ENCODE data around the gene FNTB. TPM values are rescaled to one million over a fixed set of nuclear protein-coding genes. Genes with fewer than 3 reads are reported as not detected.

The FNTB gene
- total RNA-seq, 1 donor from 2014 or later: 13.3 TPM

GRCh38 chr14:64958201-64958600, 28.5 kb upstream of the FNTB start:
- intact Hi-C loops (cut with DNase I): no loop called here
- Histone ChIP-seq H3K36me3 (no peaks in the 10 kb centered on the region), H3K27ac (no peak overlapping the region), H3K9me3 (no peaks in the 10 kb centered on the region), H3K27me3 (no peaks in the 10 kb centered on the region), H3K4me3 (no peak overlapping the region), H3K4me1 (peaks cover 10% of the 10 kb centered on the region)
- no peak for DNase-seq (ENCODE audit: extremely low spot score in 2 of 2)
- TF ChIP-seq CTCF (IDR thresholded peaks at IDR 0.05): no peak
- TF ChIP-seq POLR2A (IDR thresholded peaks at IDR 0.05): no peak
- no peak for TF ChIP-seq POLR2AphosphoS5 (IDR thresholded peaks at IDR 0.05; ENCODE audit: insufficient read depth in 1 of 2, low read depth in 1 of 2)

- H3K4me3 ChIP-seq: no peak overlapping the region
- H3K27ac ChIP-seq: no peak overlapping the region
- no peak for DNase-seq (ENCODE audit: extremely low spot score in 2 of 2)
- TF ChIP-seq CTCF (IDR thresholded peaks at IDR 0.05): no peak
- TF ChIP-seq POLR2AphosphoS5 (IDR thresholded peaks at IDR 0.05; ENCODE audit: insufficient read depth in 1 of 2, low read depth in 1 of 2): no peak
- TF ChIP-seq POLR2A (IDR thresholded peaks at IDR 0.05): no peak
- peaks cover 10% of the 10 kb centered on the region for H3K4me1 ChIP-seq
- H3K9me3 ChIP-seq: no peaks in the 10 kb centered on the region
- no peaks in the 10 kb centered on the region for H3K27me3 ChIP-seq
- intact Hi-C loops (cut with DNase I): no loop called here
- no peaks in the 10 kb centered on the region for H3K36me3 ChIP-seq
These were observed 28.0 kb upstream of the FNTB start for GRCh38 chr14:64958743-64959142.

- no peaks in the 10 kb centered on the region for H3K36me3 ChIP-seq
- peaks cover 10% of the 10 kb centered on the region for H3K4me1 ChIP-seq
- H3K4me3 ChIP-seq: no peak overlapping the region
- no peaks in the 10 kb centered on the region for H3K27me3 ChIP-seq
- no peak for DNase-seq (ENCODE audit: extremely low spot score in 2 of 2)
- no peak for TF ChIP-seq POLR2A (IDR thresholded peaks at IDR 0.05)
- no peak for TF ChIP-seq CTCF (IDR thresholded peaks at IDR 0.05)
- no peak for TF ChIP-seq POLR2AphosphoS5 (IDR thresholded peaks at IDR 0.05; ENCODE audit: insufficient read depth in 1 of 2, low read depth in 1 of 2)
- no peak overlapping the region for H3K27ac ChIP-seq
- intact Hi-C loops (cut with DNase I): no loop called here
- H3K9me3 ChIP-seq: no peaks in the 10 kb centered on the region
These were observed 25.9 kb upstream of the FNTB start for GRCh38 chr14:64960762-64961276.

GRCh38 chr14:64963611-64964010, 23.1 kb upstream of the FNTB start:
- H3K27me3 ChIP-seq: no peaks in the 10 kb centered on the region
- H3K36me3 ChIP-seq: no peaks in the 10 kb centered on the region
- H3K4me3 ChIP-seq: no peak overlapping the region
- H3K27ac ChIP-seq: no peak overlapping the region
- H3K9me3 ChIP-seq: no peaks in the 10 kb centered on the region
- peaks cover 10% of the 10 kb centered on the region for H3K4me1 ChIP-seq
- no peak for DNase-seq (ENCODE audit: extremely low spot score in 2 of 2)
- TF ChIP-seq CTCF (IDR thresholded peaks at IDR 0.05) (no peak), POLR2A (IDR thresholded peaks at IDR 0.05) (no peak), POLR2AphosphoS5 (IDR thresholded peaks at IDR 0.05; ENCODE audit: insufficient read depth in 1 of 2, low read depth in 1 of 2) (no peak)
- intact Hi-C loops (cut with DNase I): no loop called here

GRCh38 chr14:64965356-64966000, 21.2 kb upstream of the FNTB start:
- no peak overlapping the region for H3K4me3 ChIP-seq
- no peak overlapping the region for H3K27ac ChIP-seq
- intact Hi-C loops (cut with DNase I): no loop called here
- H3K4me1 ChIP-seq: peaks cover 13% of the 10 kb centered on the region
- no peaks in the 10 kb centered on the region for H3K9me3 ChIP-seq
- no peak for DNase-seq (ENCODE audit: extremely low spot score in 2 of 2)
- no peaks in the 10 kb centered on the region for H3K36me3 ChIP-seq
- TF ChIP-seq POLR2AphosphoS5 (IDR thresholded peaks at IDR 0.05; ENCODE audit: insufficient read depth in 1 of 2, low read depth in 1 of 2) (no peak), CTCF (IDR thresholded peaks at IDR 0.05) (no peak), POLR2A (IDR thresholded peaks at IDR 0.05) (no peak)
- H3K27me3 ChIP-seq: no peaks in the 10 kb centered on the region
